Astrocyte (in vitro differentiated cells and primary cell): ENCODE data around the gene PDGFC. TPM values are rescaled to one million over a fixed set of nuclear protein-coding genes. Genes with fewer than 3 reads are reported as not detected.
A peak's percentile ranks its signal among the peaks of the same experiment; 100 is the strongest.

Experiments used
- DNase-seq: peaks from one replicate; pipeline ENCODE4 v3.0.0-alpha.2; 2010; ENCODE audit warnings: low read depth
- FAIRE-seq: peaks from 2 replicates; lab custom pipeline; 2011; peaks lifted over from hg19 to GRCh38; lab: Jason Lieb, UNC
- H2AFZ ChIP-seq: 2 replicates; pipeline ENCODE4 v1.6.0; 2012; ENCODE audit warnings: low read depth, low read length, inconsistent platforms
- H3K27ac ChIP-seq: 2 replicates; pipeline ENCODE4 v1.5.1; 2011; ENCODE audit warnings: low read depth, low read length, inconsistent platforms
- H3K27me3 ChIP-seq: 2 replicates; pipeline ENCODE4 v1.6.0; 2011; ENCODE audit warnings: low read length, inconsistent platforms; ENCODE audit not compliant: insufficient read depth
- H3K36me3 ChIP-seq: 2 replicates; pipeline ENCODE4 v1.5.1; 2011; ENCODE audit warnings: low read length, inconsistent platforms; ENCODE audit not compliant: insufficient read depth
- H3K4me1 ChIP-seq: 2 replicates; pipeline ENCODE4 v1.5.1; 2011; ENCODE audit warnings: low read length, inconsistent platforms; ENCODE audit not compliant: insufficient read depth
- H3K4me2 ChIP-seq: 2 replicates; pipeline ENCODE4 v1.6.0; 2012; ENCODE audit warnings: low read length, inconsistent platforms
- H3K4me3 ChIP-seq: 2 replicates; pipeline ENCODE4 v1.5.1; 2011; ENCODE audit warnings: low read depth, mild to moderate bottlenecking, low read length, inconsistent platforms; ENCODE audit not compliant: insufficient read depth
- H3K79me2 ChIP-seq: 2 replicates; pipeline ENCODE4 v1.6.0; 2012; ENCODE audit warnings: mild to moderate bottlenecking, low read length, inconsistent platforms; ENCODE audit not compliant: insufficient read depth
- H3K9ac ChIP-seq: 2 replicates; pipeline ENCODE4 v1.6.0; 2012; ENCODE audit warnings: mild to moderate bottlenecking, low read length, inconsistent platforms
- H3K9me3 ChIP-seq: 2 replicates; pipeline ENCODE4 v1.5.1; 2012; ENCODE audit warnings: low read depth, mild to moderate bottlenecking, low read length, inconsistent platforms; ENCODE audit not compliant: insufficient read depth
- H4K20me1 ChIP-seq: 2 replicates; pipeline ENCODE4 v1.6.0; 2012; ENCODE audit warnings: low read length, inconsistent platforms; ENCODE audit not compliant: insufficient read depth
- H3K27ac Mint-ChIP-seq: one replicate; pipeline ENCODE4 v1.8.0; 2021; ENCODE audit warnings: mild to moderate bottlenecking, mixed read lengths; ENCODE audit not compliant: unreplicated experiment
- H3K27me3 Mint-ChIP-seq: one replicate; pipeline ENCODE4 v1.8.0; 2021; ENCODE audit warnings: low read depth, mixed read lengths; ENCODE audit not compliant: unreplicated experiment
- H3K36me3 Mint-ChIP-seq: one replicate; pipeline ENCODE4 v1.8.0; 2021; ENCODE audit warnings: low read depth, mixed read lengths; ENCODE audit not compliant: unreplicated experiment
- H3K4me1 Mint-ChIP-seq: one replicate; pipeline ENCODE4 v1.8.0; 2021; ENCODE audit warnings: low read depth, mixed read lengths; ENCODE audit not compliant: unreplicated experiment
- H3K4me3 Mint-ChIP-seq: one replicate; pipeline ENCODE4 v1.8.0; 2021; ENCODE audit warnings: mild to moderate bottlenecking, moderate library complexity, mixed read lengths; ENCODE audit not compliant: unreplicated experiment
- H3K9me3 Mint-ChIP-seq: one replicate; pipeline ENCODE4 v1.8.0; 2021; ENCODE audit warnings: mild to moderate bottlenecking, mixed read lengths; ENCODE audit not compliant: unreplicated experiment
- EZH2 ChIP-seq: IDR thresholded peaks from 2 replicates; pipeline ENCODE4 v1.6.1; 2012; ENCODE audit warnings: mild to moderate bottlenecking, low read length, inconsistent platforms; ENCODE audit not compliant: insufficient read depth
- total RNA-seq: library from RNA; stranded (reverse); gene quantifications from 2 replicates; pipeline ENCODE4 v1.2.1, GENCODE V29; 2021
- TF ChIP-seq, protein P1 (sequence below): IDR thresholded peaks from 2 replicates; pipeline ENCODE4 v1.5.1; 2011; ENCODE audit warnings: low read depth, mild to moderate bottlenecking, inconsistent platforms, low read length, moderate library complexity; ENCODE audit not compliant: insufficient read depth

Gene PDGFC
- total RNA-seq, 1 donor from 2014 or later, result 167 TPM

DNA sequence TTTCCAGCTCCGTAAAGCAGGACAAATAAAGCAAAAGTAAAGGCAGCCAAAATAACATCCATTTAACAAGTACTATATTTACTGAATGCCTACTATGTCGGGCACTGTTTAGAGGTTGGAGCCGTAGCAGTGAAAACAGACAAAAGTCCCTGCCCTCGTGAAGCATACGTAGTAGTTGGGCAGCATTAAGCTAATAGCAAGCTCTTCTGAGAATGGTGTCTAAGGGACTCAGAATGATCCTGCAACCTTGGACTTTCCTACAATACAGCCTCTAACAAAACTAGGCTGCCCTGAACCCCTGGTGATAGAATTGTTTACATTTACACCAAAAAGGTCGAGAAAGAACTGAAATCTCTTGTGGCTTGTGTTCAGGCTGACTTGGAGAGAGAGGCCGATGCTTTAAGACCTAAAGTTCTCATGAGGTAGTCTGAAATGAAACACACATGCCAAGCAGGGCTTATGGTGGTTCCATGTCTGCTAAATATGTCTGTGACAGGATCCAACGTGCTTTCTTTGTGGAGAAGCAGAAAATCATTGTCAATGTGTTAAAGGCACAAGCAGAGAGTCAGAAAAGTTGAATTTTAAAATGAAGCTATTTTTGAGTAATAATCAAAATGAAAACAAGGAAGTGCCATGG, 898 bp upstream of the PDGFC start:
- Mint-ChIP-seq H3K27me3 (no peaks in the 10 kb centered on the region), H3K27ac (peak overlapping the region; percentile 77), H3K9me3 (no peaks in the 10 kb centered on the region), H3K4me3 (peak overlapping the region; percentile 69), H3K4me1 (peaks cover 47% of the 10 kb centered on the region), H3K36me3 (no peaks in the 10 kb centered on the region)
- peak overlapping the region; percentile 100 for H3K4me3 ChIP-seq
- TF ChIP-seq, protein P1, sequence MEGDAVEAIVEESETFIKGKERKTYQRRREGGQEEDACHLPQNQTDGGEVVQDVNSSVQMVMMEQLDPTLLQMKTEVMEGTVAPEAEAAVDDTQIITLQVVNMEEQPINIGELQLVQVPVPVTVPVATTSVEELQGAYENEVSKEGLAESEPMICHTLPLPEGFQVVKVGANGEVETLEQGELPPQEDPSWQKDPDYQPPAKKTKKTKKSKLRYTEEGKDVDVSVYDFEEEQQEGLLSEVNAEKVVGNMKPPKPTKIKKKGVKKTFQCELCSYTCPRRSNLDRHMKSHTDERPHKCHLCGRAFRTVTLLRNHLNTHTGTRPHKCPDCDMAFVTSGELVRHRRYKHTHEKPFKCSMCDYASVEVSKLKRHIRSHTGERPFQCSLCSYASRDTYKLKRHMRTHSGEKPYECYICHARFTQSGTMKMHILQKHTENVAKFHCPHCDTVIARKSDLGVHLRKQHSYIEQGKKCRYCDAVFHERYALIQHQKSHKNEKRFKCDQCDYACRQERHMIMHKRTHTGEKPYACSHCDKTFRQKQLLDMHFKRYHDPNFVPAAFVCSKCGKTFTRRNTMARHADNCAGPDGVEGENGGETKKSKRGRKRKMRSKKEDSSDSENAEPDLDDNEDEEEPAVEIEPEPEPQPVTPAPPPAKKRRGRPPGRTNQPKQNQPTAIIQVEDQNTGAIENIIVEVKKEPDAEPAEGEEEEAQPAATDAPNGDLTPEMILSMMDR, result no peak
- TF ChIP-seq EZH2, result no peak
- H4K20me1 ChIP-seq, result peaks cover 12% of the 10 kb centered on the region
- H3K9ac ChIP-seq, result peak overlapping the region; percentile 99
- no peak overlapping the region for H2AFZ ChIP-seq
- no peaks in the 10 kb centered on the region for H3K9me3 ChIP-seq
- no peaks in the 10 kb centered on the region for H3K36me3 ChIP-seq
- DNase-seq, result no peak
- no peaks in the 10 kb centered on the region for H3K27me3 ChIP-seq
- FAIRE-seq, result peak; percentile 29
- peak overlapping the region; percentile 78 for H3K27ac ChIP-seq
- H3K79me2 ChIP-seq, result peaks cover 35% of the 10 kb centered on the region
- peaks cover 66% of the 10 kb centered on the region for H3K4me1 ChIP-seq
- peak overlapping the region; percentile 92 for H3K4me2 ChIP-seq

DNA sequence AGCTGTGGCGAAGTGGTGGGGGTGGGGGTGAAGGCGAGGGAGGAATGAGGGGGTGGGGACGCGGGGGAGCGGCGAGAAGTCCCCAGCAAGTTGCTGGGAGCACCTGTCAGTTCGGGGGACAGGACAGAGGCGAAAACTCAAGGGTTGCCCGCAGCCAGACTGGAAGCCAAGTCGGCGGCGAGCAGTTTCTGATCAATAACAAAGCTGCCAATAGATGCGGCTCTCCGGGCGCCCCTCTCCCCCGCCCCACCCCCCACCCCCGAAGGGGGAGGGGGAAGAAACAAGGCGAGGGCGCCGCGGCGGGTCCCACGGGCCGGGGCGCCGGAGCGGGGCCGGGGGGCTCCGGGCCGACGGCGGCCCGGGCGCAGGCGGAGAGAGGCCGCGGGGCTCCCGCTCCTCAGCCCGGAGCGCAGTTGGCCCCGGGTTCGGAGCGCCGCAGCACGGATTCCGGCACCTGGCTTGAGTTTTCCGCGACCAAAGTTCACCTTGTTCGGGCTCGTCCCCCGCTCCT, 379 bp downstream of the PDGFC start:
- Histone ChIP-seq H3K4me3 (peak overlapping the region; percentile 100), H4K20me1 (peaks cover 16% of the 10 kb centered on the region), H3K9ac (peak overlapping the region; percentile 99), H3K79me2 (peaks cover 48% of the 10 kb centered on the region), H3K9me3 (no peaks in the 10 kb centered on the region), H2AFZ (no peak overlapping the region), H3K36me3 (no peaks in the 10 kb centered on the region), H3K27me3 (no peaks in the 10 kb centered on the region), H3K27ac (peak overlapping the region; percentile 93), H3K4me1 (peaks cover 59% of the 10 kb centered on the region), H3K4me2 (peak overlapping the region; percentile 92)
- H3K36me3 Mint-ChIP-seq, result no peaks in the 10 kb centered on the region
- no peaks in the 10 kb centered on the region for H3K9me3 Mint-ChIP-seq
- H3K4me1 Mint-ChIP-seq, result peaks cover 48% of the 10 kb centered on the region
- no peaks in the 10 kb centered on the region for H3K27me3 Mint-ChIP-seq
- peak overlapping the region; percentile 99 for H3K4me3 Mint-ChIP-seq
- H3K27ac Mint-ChIP-seq, result peak overlapping the region; percentile 99
- no peak for TF ChIP-seq EZH2
- TF ChIP-seq, protein P1, result no peak
- FAIRE-seq (no peak), DNase-seq (no peak)
